COLO668 (cell line): ENCODE measurements around the gene RGS14.
"Not testable (repeated sequence)": the region's sequence is repeated elsewhere in the genome, so short reads cannot be mapped to it uniquely, and the experiment has no call there.

ENCODE experiments used
- DNase-seq: peaks from one replicate; lab custom pipeline; 2025; ENCODE audit not compliant: unreplicated experiment; lab: John Stamatoyannopoulos, UW

RGS14 gene

GRCh38 chr5:177346820-177347219, 10.9 kb upstream of the RGS14 start:
- DNase-seq, result no peak

GRCh38 chr5:177347699-177348098, 10.0 kb upstream of the RGS14 start:
- no peak for DNase-seq

GRCh38 chr5:177349362-177349647, 8.4 kb upstream of the RGS14 start:
- no peak for DNase-seq

DNA sequence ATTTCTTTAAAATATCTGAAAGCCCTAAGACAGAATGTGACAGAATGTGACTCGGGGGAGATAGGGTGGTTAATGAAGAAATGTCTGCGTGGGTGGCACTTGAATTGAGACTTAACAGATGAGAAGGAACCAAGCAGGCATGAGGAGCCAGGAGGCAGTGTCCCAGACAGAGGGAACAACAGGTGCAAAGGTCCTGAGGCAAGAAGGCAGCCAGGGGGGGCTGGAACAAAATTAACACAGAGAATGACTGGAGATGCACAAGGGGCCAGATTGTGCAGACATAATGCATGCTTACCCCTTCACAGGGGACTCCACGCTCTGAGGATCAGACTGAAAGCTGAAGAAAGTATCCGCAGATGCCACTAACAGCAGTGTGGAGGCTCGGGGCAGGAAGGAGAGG, 8.0 kb upstream of the RGS14 start:
- DNase-seq, result no peak

- DNase-seq, result no peak
Measured at GRCh38 chr5:177350776-177351391, 6.8 kb upstream of the RGS14 start.

- peak; percentile 86 for DNase-seq
Measured at GRCh38 chr5:177351392-177352329, 6.1 kb upstream of the RGS14 start, which contains the start of gene LMAN2. Gene LMAN2 (minus strand): TSS chr5:177351668. CDS start chr5:177351647, 21 bp downstream.

DNA sequence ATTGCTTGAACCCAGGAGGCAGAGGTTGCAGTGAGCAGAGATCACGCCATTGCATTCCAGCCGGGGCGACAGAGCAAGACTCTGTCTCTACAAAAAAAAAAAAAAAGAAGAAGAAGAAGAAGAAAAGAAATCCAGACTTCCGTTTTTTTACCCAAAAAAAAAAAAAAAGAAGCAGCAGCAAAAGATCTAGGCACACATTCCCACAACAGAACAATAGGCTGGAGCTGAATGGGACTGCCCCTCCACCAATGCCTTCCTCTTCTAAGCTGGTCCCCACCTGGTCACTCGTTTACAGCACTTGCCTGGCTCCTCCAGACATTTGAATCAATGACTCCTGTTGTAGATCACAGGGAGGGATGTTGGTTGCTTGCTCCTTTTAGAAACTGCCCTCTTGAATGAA, 4.6 kb upstream of the RGS14 start:
- no peak for DNase-seq

GRCh38 chr5:177354256-177354655, 3.5 kb upstream of the RGS14 start:
- DNase-seq, result no peak

GRCh38 chr5:177354711-177355110, 3.0 kb upstream of the RGS14 start:
- no peak for DNase-seq

DNA sequence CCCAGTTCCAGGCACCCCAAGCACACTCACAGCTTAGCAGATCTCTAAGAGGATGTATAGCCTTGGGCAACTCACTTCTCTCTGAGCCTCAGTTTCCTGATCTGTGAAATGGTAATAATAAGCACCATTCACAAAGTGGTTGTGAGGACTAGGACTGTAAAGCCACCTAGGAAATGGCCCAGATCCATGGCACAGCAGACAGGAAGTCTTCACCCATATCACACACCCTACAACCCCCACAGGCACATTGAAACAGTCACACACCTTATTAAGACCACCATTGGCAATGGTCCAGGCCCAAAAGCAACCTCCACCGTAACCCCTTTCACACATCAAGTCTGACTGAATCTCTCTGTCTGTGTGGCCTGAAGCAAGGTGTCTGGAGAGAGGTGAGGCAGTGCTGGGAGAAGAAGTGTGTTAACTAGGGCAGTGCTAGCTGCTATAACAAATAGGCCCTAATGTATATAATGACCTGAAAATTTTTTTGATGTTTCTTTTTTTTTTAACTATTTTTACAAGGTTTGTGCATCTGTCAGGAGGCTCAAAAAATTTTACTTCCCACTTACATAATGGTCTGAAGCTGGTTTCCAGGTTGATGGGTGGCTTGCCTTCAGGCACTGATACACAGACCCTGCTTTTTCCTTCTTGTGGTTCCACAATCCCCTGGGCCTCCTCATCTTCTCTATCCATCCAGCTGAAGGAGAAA, 2.4 kb upstream of the RGS14 start:
- no peak for DNase-seq

DNA sequence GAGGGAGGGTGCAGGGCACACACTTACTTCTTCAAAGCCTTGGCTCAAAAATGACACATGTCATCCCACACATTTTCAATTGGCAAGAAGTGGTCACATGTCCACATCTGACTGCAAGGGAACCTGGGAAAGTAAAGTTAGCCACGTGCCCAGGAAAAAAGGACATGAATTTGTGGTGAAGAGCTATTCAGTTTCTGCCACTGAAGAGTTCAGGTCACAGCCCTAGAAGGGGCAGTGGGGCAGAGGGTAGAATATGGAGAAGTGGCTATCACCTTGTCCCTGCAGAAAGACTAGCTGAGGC, 1.9 kb upstream of the RGS14 start:
- no peak for DNase-seq

GRCh38 chr5:177356746-177357145, 978 bp upstream of the RGS14 start:
- no peak for DNase-seq

DNA sequence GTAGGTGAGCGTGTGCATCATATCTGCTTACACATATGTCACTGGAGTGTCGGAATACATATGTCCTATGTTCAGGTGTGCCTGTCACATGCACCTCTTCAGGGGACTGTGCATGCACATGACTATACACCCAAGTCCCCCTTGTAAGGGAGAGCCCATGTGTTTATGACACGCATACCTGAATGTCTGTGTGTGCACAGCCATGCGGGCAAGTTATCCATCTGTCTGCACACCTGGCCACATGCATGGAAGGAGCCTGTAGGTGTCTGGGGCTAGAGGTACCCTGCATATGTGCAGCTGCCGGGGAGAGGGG, 622 bp upstream of the RGS14 start:
- no peak for DNase-seq

- DNase-seq, result peak; percentile 22
Measured at GRCh38 chr5:177358370-177358819, 671 bp downstream of the RGS14 start.

DNA sequence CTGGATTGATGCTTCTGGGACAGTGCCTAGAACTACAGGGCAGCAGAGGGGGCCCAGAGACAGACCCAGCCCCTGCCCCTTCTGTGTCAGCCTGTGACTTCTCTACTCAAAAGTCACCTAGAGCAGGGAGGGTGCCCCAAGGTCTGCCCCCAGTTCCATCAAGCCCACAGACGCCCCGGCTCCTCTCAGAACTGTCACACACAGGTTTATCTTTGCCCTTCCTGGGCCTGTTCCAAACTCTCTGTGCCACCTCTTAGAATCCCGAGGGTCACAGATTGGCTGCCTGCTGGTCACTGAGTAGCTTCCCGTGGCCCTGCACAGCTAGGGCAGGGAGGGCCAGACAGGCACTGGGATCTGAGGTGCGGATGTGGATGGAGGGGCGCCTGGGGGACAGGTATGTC, 1.7 kb downstream of the RGS14 start:
- no peak for DNase-seq

DNA sequence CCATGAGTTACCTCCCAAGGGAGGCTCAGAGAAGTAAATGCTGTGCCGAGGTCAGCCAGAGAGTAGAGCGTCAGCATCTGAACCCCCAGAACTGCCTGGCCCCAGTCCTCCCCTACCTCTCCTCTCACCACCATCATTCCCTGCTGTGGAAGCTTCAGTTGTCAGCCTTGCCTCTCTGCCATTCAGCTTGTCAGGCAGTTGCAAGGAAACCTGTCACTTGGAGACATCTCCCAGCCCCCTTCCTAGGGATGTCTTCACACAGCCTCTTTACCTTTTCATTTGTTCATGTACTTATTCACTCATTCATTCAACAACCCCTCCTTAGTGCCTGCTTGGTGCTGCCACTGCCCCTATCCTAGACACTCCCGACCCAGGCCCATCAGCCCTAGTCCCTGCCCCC, 2.1 kb downstream of the RGS14 start:
- DNase-seq, result no peak

DNA sequence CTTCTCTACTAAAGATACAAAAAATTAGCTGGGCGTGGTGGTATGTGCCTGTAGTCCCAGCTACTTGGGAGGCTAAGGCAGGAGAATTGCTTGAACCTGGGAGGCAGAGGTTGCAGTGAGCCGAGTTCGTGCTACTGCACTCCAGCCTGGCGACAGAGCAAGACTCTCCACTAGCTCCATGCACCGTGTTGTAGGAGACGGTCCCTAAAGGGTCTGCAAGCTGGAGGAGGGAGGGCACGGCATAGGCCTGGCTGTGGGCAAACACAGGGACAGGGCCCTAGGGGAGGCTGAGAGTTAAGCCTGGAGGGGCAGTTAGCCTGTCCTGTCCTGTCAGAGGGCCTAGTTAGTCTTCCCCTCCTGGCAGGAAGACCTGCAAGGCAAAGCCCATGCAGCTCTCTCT, 3.0 kb downstream of the RGS14 start:
- DNase-seq, result not testable (repeated sequence)

DNA sequence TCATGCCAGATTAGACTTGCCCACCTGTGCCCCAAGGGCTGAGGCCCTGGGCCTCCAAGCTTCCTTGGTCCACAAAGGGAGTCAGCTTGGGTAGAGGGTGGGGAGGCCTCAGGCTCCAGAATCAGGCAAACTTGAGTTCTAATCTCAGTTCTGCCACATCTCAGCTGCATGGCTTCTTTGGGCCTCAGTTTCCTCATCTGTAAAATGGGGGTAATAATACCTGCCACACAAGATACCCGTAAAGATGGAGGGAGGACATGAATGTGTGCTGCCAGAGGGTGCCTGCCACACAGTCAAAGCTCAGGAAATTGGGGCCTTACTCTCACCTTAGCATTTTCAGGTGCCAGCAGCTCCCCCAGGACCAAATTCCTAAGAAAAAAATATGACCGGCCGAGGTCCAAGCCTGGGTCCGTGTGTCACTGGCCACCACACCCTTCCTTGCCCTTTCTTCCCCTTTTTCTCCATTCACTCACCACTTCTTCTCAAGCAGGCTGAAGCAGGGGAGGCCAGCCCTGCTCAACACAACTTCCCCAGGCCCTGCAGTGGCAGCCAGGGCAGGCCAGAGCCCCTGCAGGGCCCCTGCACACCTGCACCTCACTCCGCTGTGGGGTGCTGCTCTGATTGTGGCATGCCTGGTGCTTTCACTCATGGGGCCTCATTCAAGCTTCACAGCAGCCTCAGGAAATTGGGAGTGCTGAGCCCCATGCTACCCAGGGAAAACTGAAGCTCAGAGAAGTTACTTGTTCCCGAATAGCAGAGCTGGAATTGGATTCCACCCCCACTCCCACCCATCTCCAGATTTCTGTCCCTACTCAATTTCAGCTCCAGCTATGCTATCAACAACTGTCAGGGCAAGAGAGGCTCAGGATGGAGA, 3.9 kb downstream of the RGS14 start:
- no peak for DNase-seq

- no peak for DNase-seq
Measured at GRCh38 chr5:177362292-177362609, 4.5 kb downstream of the RGS14 start.

GRCh38 chr5:177362610-177363507, 5.1 kb downstream of the RGS14 start:
- DNase-seq, result peak; percentile 51
